ENCODE results near the gene FGFR3. TPM values are rescaled to one million over a fixed set of nuclear protein-coding genes. Genes with fewer than 3 reads are reported as not detected.

Gene FGFR3
- total RNA-seq, 1 donor from 2014 or later, result 44.3 TPM

DNA sequence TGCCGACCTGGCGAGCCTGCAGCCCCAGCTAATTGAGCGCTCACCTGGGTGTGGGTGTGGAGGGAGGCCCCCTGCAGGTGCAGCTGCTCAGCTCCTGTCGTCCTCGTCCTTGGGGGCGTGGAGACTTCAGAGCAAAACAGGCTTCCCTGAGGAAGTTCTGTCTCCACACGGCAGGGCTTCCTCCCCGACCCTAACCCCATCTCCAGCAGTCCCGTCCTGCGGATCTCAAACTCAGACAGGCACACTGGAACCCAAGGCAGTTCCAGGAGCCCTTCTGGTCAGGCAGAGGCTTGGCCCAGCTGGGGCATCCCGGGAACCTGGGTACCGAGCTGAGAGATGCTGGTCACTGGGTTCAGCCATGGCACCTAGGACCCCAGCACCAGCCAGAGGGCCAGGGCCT is 47.4 kb upstream of the FGFR3 start:
- Mint-ChIP-seq H3K4me1 (ENCODE audit: unreplicated experiment) (no peaks in the 10 kb centered on the region), H3K27ac (no peak overlapping the region), H3K27me3 (no peaks in the 10 kb centered on the region), H3K36me3 (peaks cover 4% of the 10 kb centered on the region), H3K9me3 (no peaks in the 10 kb centered on the region), H3K4me3 (no peak overlapping the region)
- DNase-seq (ENCODE audit: extremely low spot score, unreplicated experiment), result no peak
- TF ChIP-seq, protein P1, sequence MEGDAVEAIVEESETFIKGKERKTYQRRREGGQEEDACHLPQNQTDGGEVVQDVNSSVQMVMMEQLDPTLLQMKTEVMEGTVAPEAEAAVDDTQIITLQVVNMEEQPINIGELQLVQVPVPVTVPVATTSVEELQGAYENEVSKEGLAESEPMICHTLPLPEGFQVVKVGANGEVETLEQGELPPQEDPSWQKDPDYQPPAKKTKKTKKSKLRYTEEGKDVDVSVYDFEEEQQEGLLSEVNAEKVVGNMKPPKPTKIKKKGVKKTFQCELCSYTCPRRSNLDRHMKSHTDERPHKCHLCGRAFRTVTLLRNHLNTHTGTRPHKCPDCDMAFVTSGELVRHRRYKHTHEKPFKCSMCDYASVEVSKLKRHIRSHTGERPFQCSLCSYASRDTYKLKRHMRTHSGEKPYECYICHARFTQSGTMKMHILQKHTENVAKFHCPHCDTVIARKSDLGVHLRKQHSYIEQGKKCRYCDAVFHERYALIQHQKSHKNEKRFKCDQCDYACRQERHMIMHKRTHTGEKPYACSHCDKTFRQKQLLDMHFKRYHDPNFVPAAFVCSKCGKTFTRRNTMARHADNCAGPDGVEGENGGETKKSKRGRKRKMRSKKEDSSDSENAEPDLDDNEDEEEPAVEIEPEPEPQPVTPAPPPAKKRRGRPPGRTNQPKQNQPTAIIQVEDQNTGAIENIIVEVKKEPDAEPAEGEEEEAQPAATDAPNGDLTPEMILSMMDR (conservative IDR thresholded peaks at IDR 0.05), result no peak

DNA sequence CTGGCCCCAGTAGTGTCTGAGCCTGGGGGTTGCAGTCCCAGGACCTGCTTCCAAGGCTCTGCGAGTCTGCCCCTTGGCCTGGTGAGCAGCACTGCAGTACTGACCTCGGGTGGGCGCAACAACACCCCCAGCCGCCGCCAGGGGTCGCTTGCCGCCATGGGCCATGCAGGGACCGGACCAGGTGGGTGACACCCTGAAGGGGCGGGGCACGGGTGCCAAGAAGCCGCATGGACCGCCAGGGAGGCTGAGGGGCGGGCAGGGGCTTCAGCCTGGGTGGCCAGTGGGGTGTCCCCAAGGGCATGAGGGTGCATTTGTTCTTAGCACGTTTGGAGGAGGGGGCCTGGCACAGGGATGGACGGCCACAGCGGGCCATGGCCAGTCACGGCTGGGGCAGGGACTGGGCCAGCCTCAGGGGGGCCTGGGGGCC is 46.8 kb upstream of the FGFR3 start:
- H3K36me3 Mint-ChIP-seq, result peaks cover 4% of the 10 kb centered on the region
- DNase-seq (ENCODE audit: extremely low spot score, unreplicated experiment), result peak; percentile 92
- H3K4me3 Mint-ChIP-seq, result no peak overlapping the region
- H3K27me3 Mint-ChIP-seq, result no peaks in the 10 kb centered on the region
- H3K27ac Mint-ChIP-seq, result no peak overlapping the region
- H3K4me1 Mint-ChIP-seq (ENCODE audit: unreplicated experiment), result no peaks in the 10 kb centered on the region
- TF ChIP-seq, protein P1 (conservative IDR thresholded peaks at IDR 0.05), result peak; percentile 97
- H3K9me3 Mint-ChIP-seq, result no peaks in the 10 kb centered on the region

DNA sequence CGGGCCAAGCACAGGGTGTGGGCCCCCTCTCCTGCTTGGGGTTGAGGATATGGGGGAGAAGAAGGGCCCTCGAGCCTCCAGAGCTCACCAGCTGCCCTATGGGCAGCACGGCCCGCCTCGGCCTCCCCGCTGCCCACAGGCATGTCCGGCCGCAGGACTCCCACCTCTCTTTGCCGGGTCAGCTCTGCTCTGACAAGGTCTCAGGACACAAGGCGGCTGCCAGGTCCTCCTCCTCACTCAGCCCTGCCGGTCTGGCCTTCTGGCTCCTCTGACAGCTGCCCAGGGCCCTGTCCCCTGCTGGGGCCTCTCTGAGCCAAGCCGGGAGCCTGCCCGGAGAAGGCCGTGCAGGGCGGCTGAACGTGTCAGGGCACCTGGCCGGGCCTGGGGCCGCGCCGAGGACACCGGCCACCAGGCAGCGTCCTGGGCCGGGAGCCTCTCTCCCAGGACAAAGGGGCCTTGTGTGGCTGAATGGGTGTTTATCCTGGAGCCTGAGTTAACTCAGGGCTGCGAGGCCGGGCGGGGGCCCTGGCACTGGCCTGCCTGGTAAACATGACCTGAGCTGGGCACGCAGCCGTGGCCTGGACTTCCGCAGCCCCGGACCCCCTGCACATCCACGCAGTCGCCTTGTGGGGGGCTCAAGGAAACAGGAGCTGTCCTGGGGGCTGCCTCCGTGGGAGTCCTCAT is 46.0 kb upstream of the FGFR3 start:
- Mint-ChIP-seq H3K4me1 (ENCODE audit: unreplicated experiment) (no peaks in the 10 kb centered on the region), H3K27me3 (no peaks in the 10 kb centered on the region), H3K4me3 (no peak overlapping the region), H3K9me3 (no peaks in the 10 kb centered on the region), H3K36me3 (peaks cover 4% of the 10 kb centered on the region), H3K27ac (no peak overlapping the region)
- TF ChIP-seq, protein P1 (conservative IDR thresholded peaks at IDR 0.05), result no peak
- no peak for DNase-seq (ENCODE audit: extremely low spot score, unreplicated experiment)

DNA sequence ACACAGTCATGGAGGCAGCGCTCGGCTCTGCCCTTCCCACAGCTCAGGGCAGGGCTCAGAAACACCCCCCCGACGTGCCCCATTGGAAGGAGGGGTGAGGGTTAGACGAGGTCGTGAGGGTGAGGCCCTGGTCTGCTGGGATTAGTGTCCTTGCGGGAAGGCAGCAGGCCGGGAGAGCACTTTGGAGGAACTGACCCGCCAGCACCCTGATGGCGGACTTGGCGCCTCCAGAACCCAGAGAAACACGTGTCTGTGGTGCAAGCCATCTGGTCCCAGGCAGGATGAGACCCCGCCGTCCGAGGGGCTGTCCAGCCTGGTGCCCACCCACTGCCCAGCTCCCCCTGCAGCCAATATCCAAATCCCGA is 45.5 kb upstream of the FGFR3 start:
- DNase-seq (ENCODE audit: extremely low spot score, unreplicated experiment), result no peak
- no peaks in the 10 kb centered on the region for H3K9me3 Mint-ChIP-seq
- H3K36me3 Mint-ChIP-seq, result peaks cover 4% of the 10 kb centered on the region
- H3K27me3 Mint-ChIP-seq, result no peaks in the 10 kb centered on the region
- TF ChIP-seq, protein P1 (conservative IDR thresholded peaks at IDR 0.05), result no peak
- H3K4me1 Mint-ChIP-seq (ENCODE audit: unreplicated experiment), result no peaks in the 10 kb centered on the region
- H3K27ac Mint-ChIP-seq, result no peak overlapping the region
- no peak overlapping the region for H3K4me3 Mint-ChIP-seq

GRCh38 chr4:1748465-1748995 is 44.6 kb upstream of the FGFR3 start:
- DNase-seq (ENCODE audit: extremely low spot score, unreplicated experiment), result peak; percentile 91
- Mint-ChIP-seq H3K27me3 (no peaks in the 10 kb centered on the region), H3K27ac (no peak overlapping the region), H3K9me3 (no peaks in the 10 kb centered on the region), H3K4me1 (ENCODE audit: unreplicated experiment) (no peaks in the 10 kb centered on the region), H3K36me3 (peaks cover 4% of the 10 kb centered on the region), H3K4me3 (no peak overlapping the region)
- TF ChIP-seq, protein P1 (conservative IDR thresholded peaks at IDR 0.05), result peak; percentile 96
